ENCODE results near the gene HSPB7. TPM values are rescaled to one million over a fixed set of nuclear protein-coding genes. Genes with fewer than 3 reads are reported as not detected.

The HSPB7 gene
- total RNA-seq, 1 experiment from 2014 or later = 0.11 TPM

DNA sequence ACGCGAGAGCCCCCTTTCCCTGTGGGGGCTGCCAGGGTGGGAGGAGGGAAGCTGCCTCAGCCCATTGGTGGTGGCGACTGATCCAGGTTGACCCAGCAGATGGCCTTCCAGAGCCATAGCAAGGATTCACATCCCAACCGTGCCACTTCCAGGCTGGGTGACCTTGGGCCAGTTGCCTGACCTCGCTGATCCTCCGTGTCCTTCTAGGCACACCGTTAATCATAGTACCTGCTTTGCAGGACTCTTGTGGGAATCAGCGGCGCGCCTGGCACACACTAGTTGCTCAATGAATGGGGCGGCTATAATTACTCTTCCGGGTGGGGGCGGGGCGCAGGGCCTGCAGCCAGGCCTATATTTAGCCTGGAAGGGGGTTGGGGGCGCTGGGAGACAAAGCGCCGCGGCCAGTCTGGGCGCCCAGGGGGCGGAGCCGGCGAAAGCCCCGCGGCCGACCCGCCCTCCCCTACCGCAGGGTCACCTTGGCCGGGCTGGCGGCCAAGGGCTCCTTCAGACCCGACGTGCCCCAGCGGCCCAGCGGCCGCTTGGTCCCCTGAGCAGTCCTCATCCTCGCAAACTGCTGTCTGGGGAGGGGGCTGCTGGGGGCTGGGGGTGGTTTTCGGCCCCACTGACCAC lies 5.1 kb downstream of the HSPB7 start:
- Mint-ChIP-seq H3K4me1 (peaks cover 51% of the 10 kb centered on the region), H3K36me3 (no peaks in the 10 kb centered on the region), H3K9me3 (no peaks in the 10 kb centered on the region), H3K27ac (peak overlapping the region; percentile 84), H3K4me3 (peak overlapping the region; percentile 66), H3K27me3 (ENCODE audit: low read depth) (no peaks in the 10 kb centered on the region)
- DNase-seq (ENCODE audit: low spot score) = peak; percentile 87
- ATAC-seq = peak; percentile 70
- CTCF ChIA-PET = interaction anchor here (0.9 to 4.1 kb wide), 8 partner anchors 13 to 70 kb away, joined by 3 to 20 read pairs (median 3); partner anchors contain the start of gene ZBTB17
- POLR2A ChIA-PET = interaction anchor here (1.3 kb wide), 1 partner anchor 14 kb away, joined by 4 read pairs; no protein-coding TSS in a partner anchor
- no peak for TF ChIP-seq RELA (CRISPR knock-in tag; IDR thresholded peaks at IDR 0.05; ENCODE audit: borderline replicate concordance)
- TF ChIP-seq, protein P1, sequence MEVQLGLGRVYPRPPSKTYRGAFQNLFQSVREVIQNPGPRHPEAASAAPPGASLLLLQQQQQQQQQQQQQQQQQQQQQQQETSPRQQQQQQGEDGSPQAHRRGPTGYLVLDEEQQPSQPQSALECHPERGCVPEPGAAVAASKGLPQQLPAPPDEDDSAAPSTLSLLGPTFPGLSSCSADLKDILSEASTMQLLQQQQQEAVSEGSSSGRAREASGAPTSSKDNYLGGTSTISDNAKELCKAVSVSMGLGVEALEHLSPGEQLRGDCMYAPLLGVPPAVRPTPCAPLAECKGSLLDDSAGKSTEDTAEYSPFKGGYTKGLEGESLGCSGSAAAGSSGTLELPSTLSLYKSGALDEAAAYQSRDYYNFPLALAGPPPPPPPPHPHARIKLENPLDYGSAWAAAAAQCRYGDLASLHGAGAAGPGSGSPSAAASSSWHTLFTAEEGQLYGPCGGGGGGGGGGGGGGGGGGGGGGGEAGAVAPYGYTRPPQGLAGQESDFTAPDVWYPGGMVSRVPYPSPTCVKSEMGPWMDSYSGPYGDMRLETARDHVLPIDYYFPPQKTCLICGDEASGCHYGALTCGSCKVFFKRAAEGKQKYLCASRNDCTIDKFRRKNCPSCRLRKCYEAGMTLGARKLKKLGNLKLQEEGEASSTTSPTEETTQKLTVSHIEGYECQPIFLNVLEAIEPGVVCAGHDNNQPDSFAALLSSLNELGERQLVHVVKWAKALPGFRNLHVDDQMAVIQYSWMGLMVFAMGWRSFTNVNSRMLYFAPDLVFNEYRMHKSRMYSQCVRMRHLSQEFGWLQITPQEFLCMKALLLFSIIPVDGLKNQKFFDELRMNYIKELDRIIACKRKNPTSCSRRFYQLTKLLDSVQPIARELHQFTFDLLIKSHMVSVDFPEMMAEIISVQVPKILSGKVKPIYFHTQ (CRISPR knock-in tag; IDR thresholded peaks at IDR 0.05) = no peak
- TF ChIP-seq MXD4 (CRISPR knock-in tag; IDR thresholded peaks at IDR 0.05; ENCODE audit: borderline replicate concordance) = no peak
- no peak for TF ChIP-seq PRRX2 (CRISPR knock-in tag; IDR thresholded peaks at IDR 0.05)
- TF ChIP-seq, protein P2, sequence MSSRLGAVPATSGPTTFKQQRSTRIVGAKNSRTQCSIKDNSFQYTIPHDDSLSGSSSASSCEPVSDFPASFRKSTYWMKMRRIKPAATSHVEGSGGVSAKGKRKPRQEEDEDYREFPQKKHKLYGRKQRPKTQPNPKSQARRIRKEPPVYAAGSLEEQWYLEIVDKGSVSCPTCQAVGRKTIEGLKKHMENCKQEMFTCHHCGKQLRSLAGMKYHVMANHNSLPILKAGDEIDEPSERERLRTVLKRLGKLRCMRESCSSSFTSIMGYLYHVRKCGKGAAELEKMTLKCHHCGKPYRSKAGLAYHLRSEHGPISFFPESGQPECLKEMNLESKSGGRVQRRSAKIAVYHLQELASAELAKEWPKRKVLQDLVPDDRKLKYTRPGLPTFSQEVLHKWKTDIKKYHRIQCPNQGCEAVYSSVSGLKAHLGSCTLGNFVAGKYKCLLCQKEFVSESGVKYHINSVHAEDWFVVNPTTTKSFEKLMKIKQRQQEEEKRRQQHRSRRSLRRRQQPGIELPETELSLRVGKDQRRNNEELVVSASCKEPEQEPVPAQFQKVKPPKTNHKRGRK (CRISPR knock-in tag; IDR thresholded peaks at IDR 0.05; ENCODE audit: borderline replicate concordance) = no peak
- TF ChIP-seq TCF7 (CRISPR knock-in tag; IDR thresholded peaks at IDR 0.05; ENCODE audit: low read depth) = no peak
- no peak for TF ChIP-seq ZBTB21 (CRISPR knock-in tag; IDR thresholded peaks at IDR 0.05; ENCODE audit: borderline replicate concordance)
- TF ChIP-seq, protein P3, sequence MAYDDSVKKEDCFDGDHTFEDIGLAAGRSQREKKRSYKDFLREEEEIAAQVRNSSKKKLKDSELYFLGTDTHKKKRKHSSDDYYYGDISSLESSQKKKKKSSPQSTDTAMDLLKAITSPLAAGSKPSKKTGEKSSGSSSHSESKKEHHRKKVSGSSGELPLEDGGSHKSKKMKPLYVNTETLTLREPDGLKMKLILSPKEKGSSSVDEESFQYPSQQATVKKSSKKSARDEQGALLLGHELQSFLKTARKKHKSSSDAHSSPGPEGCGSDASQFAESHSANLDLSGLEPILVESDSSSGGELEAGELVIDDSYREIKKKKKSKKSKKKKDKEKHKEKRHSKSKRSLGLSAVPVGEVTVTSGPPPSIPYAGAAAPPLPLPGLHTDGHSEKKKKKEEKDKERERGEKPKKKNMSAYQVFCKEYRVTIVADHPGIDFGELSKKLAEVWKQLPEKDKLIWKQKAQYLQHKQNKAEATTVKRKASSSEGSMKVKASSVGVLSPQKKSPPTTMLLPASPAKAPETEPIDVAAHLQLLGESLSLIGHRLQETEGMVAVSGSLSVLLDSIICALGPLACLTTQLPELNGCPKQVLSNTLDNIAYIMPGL (CRISPR knock-in tag; IDR thresholded peaks at IDR 0.05) = no peak
- TF ChIP-seq, protein P4, sequence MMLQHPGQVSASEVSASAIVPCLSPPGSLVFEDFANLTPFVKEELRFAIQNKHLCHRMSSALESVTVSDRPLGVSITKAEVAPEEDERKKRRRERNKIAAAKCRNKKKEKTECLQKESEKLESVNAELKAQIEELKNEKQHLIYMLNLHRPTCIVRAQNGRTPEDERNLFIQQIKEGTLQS (CRISPR knock-in tag; conservative IDR thresholded peaks at IDR 0.05) = no peak
- TF ChIP-seq TEAD1 (CRISPR knock-in tag; IDR thresholded peaks at IDR 0.05) = no peak
- TF ChIP-seq EMX1 (CRISPR knock-in tag; IDR thresholded peaks at IDR 0.05) = no peak
- TF ChIP-seq, protein P5, sequence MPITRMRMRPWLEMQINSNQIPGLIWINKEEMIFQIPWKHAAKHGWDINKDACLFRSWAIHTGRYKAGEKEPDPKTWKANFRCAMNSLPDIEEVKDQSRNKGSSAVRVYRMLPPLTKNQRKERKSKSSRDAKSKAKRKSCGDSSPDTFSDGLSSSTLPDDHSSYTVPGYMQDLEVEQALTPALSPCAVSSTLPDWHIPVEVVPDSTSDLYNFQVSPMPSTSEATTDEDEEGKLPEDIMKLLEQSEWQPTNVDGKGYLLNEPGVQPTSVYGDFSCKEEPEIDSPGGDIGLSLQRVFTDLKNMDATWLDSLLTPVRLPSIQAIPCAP (CRISPR knock-in tag; IDR thresholded peaks at IDR 0.05) = no peak
- TF ChIP-seq, protein P6, sequence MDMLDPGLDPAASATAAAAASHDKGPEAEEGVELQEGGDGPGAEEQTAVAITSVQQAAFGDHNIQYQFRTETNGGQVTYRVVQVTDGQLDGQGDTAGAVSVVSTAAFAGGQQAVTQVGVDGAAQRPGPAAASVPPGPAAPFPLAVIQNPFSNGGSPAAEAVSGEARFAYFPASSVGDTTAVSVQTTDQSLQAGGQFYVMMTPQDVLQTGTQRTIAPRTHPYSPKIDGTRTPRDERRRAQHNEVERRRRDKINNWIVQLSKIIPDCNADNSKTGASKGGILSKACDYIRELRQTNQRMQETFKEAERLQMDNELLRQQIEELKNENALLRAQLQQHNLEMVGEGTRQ (CRISPR knock-in tag; IDR thresholded peaks at IDR 0.05) = no peak
- TF ChIP-seq, protein P7, sequence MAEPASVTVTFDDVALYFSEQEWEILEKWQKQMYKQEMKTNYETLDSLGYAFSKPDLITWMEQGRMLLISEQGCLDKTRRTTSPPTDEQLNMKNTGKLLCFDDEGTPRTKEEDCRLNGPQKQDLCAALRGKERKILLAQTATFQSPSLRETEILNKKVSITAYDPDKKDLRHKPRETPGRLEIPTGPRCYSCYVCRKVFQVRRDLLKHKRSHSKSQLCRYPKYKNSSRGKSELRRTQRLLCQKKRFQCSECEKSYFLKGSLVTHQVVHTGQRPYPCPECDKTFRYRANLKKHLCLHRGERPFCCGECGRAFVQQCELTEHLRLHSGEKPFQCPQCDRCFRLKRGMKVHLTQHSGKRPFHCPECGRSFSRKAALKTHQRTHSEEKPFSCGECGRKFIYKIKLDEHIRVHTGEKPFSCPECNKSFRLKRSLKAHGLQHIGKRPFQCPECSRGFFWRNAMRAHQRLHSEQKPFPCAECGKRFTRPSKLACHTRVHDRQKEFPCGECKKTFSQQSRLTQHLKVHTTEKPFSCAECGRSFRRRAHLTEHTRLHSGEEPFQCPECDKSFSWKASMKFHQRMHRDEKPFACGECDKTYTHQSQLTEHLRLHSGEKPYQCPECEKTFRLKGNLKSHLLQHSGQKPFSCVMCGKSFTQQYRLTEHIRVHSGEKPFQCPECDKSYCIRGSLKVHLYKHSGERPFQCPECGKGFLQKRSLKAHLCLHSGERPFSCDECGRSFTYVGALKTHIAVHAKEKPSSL (CRISPR knock-in tag; conservative IDR thresholded peaks at IDR 0.05) = no peak
- TF ChIP-seq ZNF219 (CRISPR knock-in tag; IDR thresholded peaks at IDR 0.05; ENCODE audit: borderline replicate concordance) = no peak
- TF ChIP-seq, protein P8, sequence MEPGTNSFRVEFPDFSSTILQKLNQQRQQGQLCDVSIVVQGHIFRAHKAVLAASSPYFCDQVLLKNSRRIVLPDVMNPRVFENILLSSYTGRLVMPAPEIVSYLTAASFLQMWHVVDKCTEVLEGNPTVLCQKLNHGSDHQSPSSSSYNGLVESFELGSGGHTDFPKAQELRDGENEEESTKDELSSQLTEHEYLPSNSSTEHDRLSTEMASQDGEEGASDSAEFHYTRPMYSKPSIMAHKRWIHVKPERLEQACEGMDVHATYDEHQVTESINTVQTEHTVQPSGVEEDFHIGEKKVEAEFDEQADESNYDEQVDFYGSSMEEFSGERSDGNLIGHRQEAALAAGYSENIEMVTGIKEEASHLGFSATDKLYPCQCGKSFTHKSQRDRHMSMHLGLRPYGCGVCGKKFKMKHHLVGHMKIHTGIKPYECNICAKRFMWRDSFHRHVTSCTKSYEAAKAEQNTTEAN (CRISPR knock-in tag; IDR thresholded peaks at IDR 0.05) = no peak
- TF ChIP-seq TP53 (CRISPR knock-in tag; IDR thresholded peaks at IDR 0.05) = no peak
- no peak for TF ChIP-seq ZNF416 (CRISPR knock-in tag; IDR thresholded peaks at IDR 0.05)
- TF ChIP-seq, protein P9, sequence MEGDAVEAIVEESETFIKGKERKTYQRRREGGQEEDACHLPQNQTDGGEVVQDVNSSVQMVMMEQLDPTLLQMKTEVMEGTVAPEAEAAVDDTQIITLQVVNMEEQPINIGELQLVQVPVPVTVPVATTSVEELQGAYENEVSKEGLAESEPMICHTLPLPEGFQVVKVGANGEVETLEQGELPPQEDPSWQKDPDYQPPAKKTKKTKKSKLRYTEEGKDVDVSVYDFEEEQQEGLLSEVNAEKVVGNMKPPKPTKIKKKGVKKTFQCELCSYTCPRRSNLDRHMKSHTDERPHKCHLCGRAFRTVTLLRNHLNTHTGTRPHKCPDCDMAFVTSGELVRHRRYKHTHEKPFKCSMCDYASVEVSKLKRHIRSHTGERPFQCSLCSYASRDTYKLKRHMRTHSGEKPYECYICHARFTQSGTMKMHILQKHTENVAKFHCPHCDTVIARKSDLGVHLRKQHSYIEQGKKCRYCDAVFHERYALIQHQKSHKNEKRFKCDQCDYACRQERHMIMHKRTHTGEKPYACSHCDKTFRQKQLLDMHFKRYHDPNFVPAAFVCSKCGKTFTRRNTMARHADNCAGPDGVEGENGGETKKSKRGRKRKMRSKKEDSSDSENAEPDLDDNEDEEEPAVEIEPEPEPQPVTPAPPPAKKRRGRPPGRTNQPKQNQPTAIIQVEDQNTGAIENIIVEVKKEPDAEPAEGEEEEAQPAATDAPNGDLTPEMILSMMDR (IDR thresholded peaks at IDR 0.05) = no peak
- TF ChIP-seq, protein P10, sequence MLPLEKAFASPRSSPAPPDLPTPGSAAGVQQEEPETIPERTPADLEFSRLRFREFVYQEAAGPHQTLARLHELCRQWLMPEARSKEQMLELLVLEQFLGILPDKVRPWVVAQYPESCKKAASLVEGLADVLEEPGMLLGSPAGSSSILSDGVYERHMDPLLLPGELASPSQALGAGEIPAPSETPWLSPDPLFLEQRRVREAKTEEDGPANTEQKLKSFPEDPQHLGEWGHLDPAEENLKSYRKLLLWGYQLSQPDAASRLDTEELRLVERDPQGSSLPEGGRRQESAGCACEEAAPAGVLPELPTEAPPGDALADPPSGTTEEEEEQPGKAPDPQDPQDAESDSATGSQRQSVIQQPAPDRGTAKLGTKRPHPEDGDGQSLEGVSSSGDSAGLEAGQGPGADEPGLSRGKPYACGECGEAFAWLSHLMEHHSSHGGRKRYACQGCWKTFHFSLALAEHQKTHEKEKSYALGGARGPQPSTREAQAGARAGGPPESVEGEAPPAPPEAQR (CRISPR knock-in tag; IDR thresholded peaks at IDR 0.05) = no peak

Data from WTC11 (cell line).